ENCODE results near the gene TOP2B. TPM values are rescaled to one million over a fixed set of nuclear protein-coding genes. Genes with fewer than 3 reads are reported as not detected.

The TOP2B gene
- total RNA-seq, 1 experiment from 2014 or later = 77.0 TPM

GRCh38 chr3:25566358-25566920, 98.3 kb downstream of the TOP2B start:
- Histone ChIP-seq H3K4me3 (no peak overlapping the region), H3K27ac (no peak overlapping the region), H3K4me1 (replicated peaks) (no peaks in the 10 kb centered on the region), H3K27me3 (replicated peaks) (no peaks in the 10 kb centered on the region), H3K9me3 (replicated peaks) (no peaks in the 10 kb centered on the region), H3K36me3 (peaks cover 4% of the 10 kb centered on the region; the same call in 1 of the 2 replicates)
- no peak for DNase-seq (ENCODE audit: low read depth in 1 of 2, low spot score in 2 of 2)

- Histone ChIP-seq H3K36me3 (no peaks in the 10 kb centered on the region), H3K9me3 (replicated peaks) (no peaks in the 10 kb centered on the region), H3K4me3 (no peak overlapping the region), H3K27me3 (replicated peaks) (no peaks in the 10 kb centered on the region), H3K27ac (no peak overlapping the region), H3K4me1 (replicated peaks) (no peaks in the 10 kb centered on the region)
- no peak for DNase-seq (ENCODE audit: low read depth in 1 of 2, low spot score in 2 of 2)
Measured at GRCh38 chr3:25565807-25566206, 98.9 kb downstream of the TOP2B start.

- no peak for DNase-seq (ENCODE audit: low read depth in 1 of 2, low spot score in 2 of 2)
- H3K4me3 ChIP-seq = no peak overlapping the region
- no peaks in the 10 kb centered on the region for H3K27me3 ChIP-seq (replicated peaks)
- H3K4me1 ChIP-seq (replicated peaks) = no peaks in the 10 kb centered on the region
- no peaks in the 10 kb centered on the region for H3K9me3 ChIP-seq (replicated peaks)
- H3K36me3 ChIP-seq = no peaks in the 10 kb centered on the region
- no peak overlapping the region for H3K27ac ChIP-seq
Measured at GRCh38 chr3:25564075-25564474, 100.6 kb downstream of the TOP2B start.

- no peaks in the 10 kb centered on the region for H3K27me3 ChIP-seq (replicated peaks)
- H3K27ac ChIP-seq = no peak overlapping the region
- H3K36me3 ChIP-seq = no peaks in the 10 kb centered on the region
- H3K4me3 ChIP-seq = no peak overlapping the region
- 0 out of 2 replicates have a peak, but pooled peaks cover 4% of the 10 kb centered on the region for H3K4me1 ChIP-seq (replicated peaks)
- H3K9me3 ChIP-seq (replicated peaks) = no peaks in the 10 kb centered on the region
- no peak for DNase-seq (ENCODE audit: low read depth in 1 of 2, low spot score in 2 of 2)
Measured at GRCh38 chr3:25563601-25564000, 101.1 kb downstream of the TOP2B start.

GRCh38 chr3:25558796-25559195, 105.9 kb downstream of the TOP2B start:
- Histone ChIP-seq H3K9me3 (replicated peaks) (no peaks in the 10 kb centered on the region), H3K27me3 (replicated peaks) (no peaks in the 10 kb centered on the region), H3K4me3 (no peak overlapping the region), H3K4me1 (replicated peaks) (0 out of 2 replicates have a peak, but pooled peaks cover 4% of the 10 kb centered on the region), H3K36me3 (no peaks in the 10 kb centered on the region), H3K27ac (no peak overlapping the region)
- no peak for DNase-seq (ENCODE audit: low read depth in 1 of 2, low spot score in 2 of 2)

- Histone ChIP-seq H3K4me3 (no peak overlapping the region), H3K36me3 (no peaks in the 10 kb centered on the region), H3K4me1 (replicated peaks) (0 out of 2 replicates have a peak, but pooled peaks cover 4% of the 10 kb centered on the region), H3K27ac (no peak overlapping the region), H3K9me3 (replicated peaks) (no peaks in the 10 kb centered on the region), H3K27me3 (replicated peaks) (no peaks in the 10 kb centered on the region)
- no peak for DNase-seq (ENCODE audit: low read depth in 1 of 2, low spot score in 2 of 2)
Measured at GRCh38 chr3:25558121-25558520, 106.6 kb downstream of the TOP2B start.

GRCh38 chr3:25557694-25558093, 107.0 kb downstream of the TOP2B start:
- Histone ChIP-seq H3K4me3 (no peak overlapping the region), H3K27ac (no peak overlapping the region)
- no peak for DNase-seq (ENCODE audit: low read depth in 1 of 2, low spot score in 2 of 2)

GRCh38 chr3:25556447-25556846, 108.3 kb downstream of the TOP2B start:
- DNase-seq (ENCODE audit: low read depth in 1 of 2, low spot score in 2 of 2) = no peak
- no peaks in the 10 kb centered on the region for H3K27me3 ChIP-seq (replicated peaks)
- H3K4me1 ChIP-seq (replicated peaks) = 0 out of 2 replicates have a peak, but pooled peaks cover 4% of the 10 kb centered on the region
- H3K27ac ChIP-seq = no peak overlapping the region
- no peak overlapping the region for H3K4me3 ChIP-seq
- H3K9me3 ChIP-seq (replicated peaks) = no peaks in the 10 kb centered on the region
- no peaks in the 10 kb centered on the region for H3K36me3 ChIP-seq

More at GRCh38 chr3:25557694-25558093, 107.0 kb downstream of the TOP2B start:
- Histone ChIP-seq H3K36me3 (no peaks in the 10 kb centered on the region), H3K9me3 (replicated peaks) (no peaks in the 10 kb centered on the region), H3K4me1 (replicated peaks) (0 out of 2 replicates have a peak, but pooled peaks cover 4% of the 10 kb centered on the region), H3K27me3 (replicated peaks) (no peaks in the 10 kb centered on the region)

GRCh38 chr3:25555695-25556437, 108.8 kb downstream of the TOP2B start:
- H3K4me1 ChIP-seq (replicated peaks) = 0 out of 2 replicates have a peak, but pooled peaks cover 4% of the 10 kb centered on the region
- H3K36me3 ChIP-seq = no peaks in the 10 kb centered on the region
- no peak for DNase-seq (ENCODE audit: low read depth in 1 of 2, low spot score in 2 of 2)
- H3K27ac ChIP-seq = no peak overlapping the region
- H3K27me3 ChIP-seq (replicated peaks) = no peaks in the 10 kb centered on the region
- no peak overlapping the region for H3K4me3 ChIP-seq
- no peaks in the 10 kb centered on the region for H3K9me3 ChIP-seq (replicated peaks)

- no peaks in the 10 kb centered on the region for H3K27me3 ChIP-seq (replicated peaks)
- H3K27ac ChIP-seq = no peak overlapping the region
- no peaks in the 10 kb centered on the region for H3K36me3 ChIP-seq
- H3K4me1 ChIP-seq (replicated peaks) = 0 out of 2 replicates have a peak, but pooled peaks cover 4% of the 10 kb centered on the region
- no peaks in the 10 kb centered on the region for H3K9me3 ChIP-seq (replicated peaks)
- no peak for DNase-seq (ENCODE audit: low read depth in 1 of 2, low spot score in 2 of 2)
- no peak overlapping the region for H3K4me3 ChIP-seq
Measured at GRCh38 chr3:25554376-25554775, 110.3 kb downstream of the TOP2B start.

GRCh38 chr3:25552251-25552650, 112.5 kb downstream of the TOP2B start:
- no peaks in the 10 kb centered on the region for H3K27me3 ChIP-seq (replicated peaks)
- H3K4me3 ChIP-seq = no peak overlapping the region
- DNase-seq (ENCODE audit: low read depth in 1 of 2, low spot score in 2 of 2) = no peak
- no peak overlapping the region for H3K27ac ChIP-seq
- H3K9me3 ChIP-seq (replicated peaks) = no peaks in the 10 kb centered on the region
- no peaks in the 10 kb centered on the region for H3K4me1 ChIP-seq (replicated peaks)
- no peaks in the 10 kb centered on the region for H3K36me3 ChIP-seq

GRCh38 chr3:25548836-25549235, 115.9 kb downstream of the TOP2B start:
- DNase-seq (ENCODE audit: low read depth in 1 of 2, low spot score in 2 of 2) = no peak
- H3K4me1 ChIP-seq (replicated peaks) = no peaks in the 10 kb centered on the region
- no peaks in the 10 kb centered on the region for H3K27me3 ChIP-seq (replicated peaks)
- no peak overlapping the region for H3K27ac ChIP-seq
- H3K4me3 ChIP-seq = no peak overlapping the region
- H3K36me3 ChIP-seq = no peaks in the 10 kb centered on the region
- H3K9me3 ChIP-seq (replicated peaks) = no peaks in the 10 kb centered on the region

GRCh38 chr3:25547943-25548674, 116.6 kb downstream of the TOP2B start:
- Histone ChIP-seq H3K36me3 (no peaks in the 10 kb centered on the region), H3K9me3 (replicated peaks) (no peaks in the 10 kb centered on the region), H3K27me3 (replicated peaks) (no peaks in the 10 kb centered on the region), H3K4me1 (replicated peaks) (no peaks in the 10 kb centered on the region), H3K27ac (no peak overlapping the region), H3K4me3 (no peak overlapping the region)
- no peak for DNase-seq (ENCODE audit: low read depth in 1 of 2, low spot score in 2 of 2)
